Inflammatory macrophage treated with lipopolysaccharide for 1 hour (primary cell): ENCODE data around the gene CDSN.

ENCODE experiments used
- DNase-seq, 2 donors: peaks; one replicate each; pipeline ENCODE4 v3.0.0-alpha.2; 2020 to 2022

Gene CDSN

DNA sequence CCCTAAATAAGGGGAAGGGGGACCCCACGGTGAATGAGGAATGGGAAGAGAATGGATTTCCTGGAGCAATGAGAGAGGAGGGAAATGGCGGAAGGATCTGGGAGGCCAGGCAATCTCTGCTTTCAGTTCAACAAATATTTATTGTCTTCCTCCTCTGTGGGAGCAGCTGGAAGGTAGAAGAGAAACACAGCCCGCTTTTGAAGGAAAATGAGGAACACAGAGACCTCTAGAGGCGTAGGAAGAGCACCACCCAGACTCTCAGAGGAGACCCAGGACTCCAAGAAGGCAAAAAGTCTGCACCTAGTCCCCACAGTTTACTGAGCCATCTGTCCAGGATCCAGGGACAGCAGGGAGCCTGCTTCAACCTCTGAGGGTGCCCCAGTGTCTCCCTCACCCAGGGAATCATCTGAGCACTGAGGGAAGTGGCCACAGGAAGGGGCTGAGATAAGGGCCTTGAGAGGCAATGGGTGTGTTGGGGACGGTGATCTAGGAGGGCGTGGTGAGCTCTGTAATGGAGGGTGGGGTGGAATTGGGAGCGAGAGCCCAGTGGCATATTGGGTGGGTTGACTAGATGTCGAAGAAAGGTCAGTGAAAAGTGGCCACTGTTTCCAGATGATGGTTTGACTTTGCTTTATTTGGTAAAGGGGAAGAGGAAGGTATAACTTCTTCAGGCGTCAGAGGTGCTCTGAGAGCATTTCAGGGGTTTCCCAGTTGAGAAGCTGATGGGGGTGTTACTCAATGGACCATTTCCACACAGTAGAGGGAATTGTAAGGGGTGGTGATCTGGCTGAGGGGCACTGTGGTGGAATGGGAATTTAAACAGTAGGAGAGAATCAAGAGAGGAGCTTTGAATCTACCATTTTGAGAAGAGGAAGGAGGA lies 5.0 kb downstream of the CDSN start:
- DNase-seq = peak in 1 of 2 donors; percentile 31

DNA sequence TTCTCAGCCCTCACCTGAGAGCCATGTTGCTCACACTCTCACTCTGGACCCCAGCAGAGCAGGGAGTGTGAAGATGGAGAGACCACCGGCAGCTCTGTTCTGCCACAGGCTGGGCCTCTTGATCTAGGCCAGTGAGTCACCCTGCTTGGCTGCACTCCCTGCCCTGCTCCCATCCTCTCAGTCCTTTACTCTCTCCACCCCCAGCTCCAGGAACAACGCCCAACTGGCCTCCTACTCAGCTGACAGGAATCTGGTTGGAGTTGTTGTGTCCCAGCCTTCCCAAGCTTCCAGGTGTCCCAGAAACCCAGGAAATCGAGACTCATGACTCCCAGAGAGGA lies 5.7 kb downstream of the CDSN start, which contains the start of gene PSORS1C1:
PSORS1C1 (plus strand) TSS at position 260 of the 338 bp plus-strand sequence. CDS start 14,833 bp downstream, outside the sequence.
- DNase-seq = no peak

DNA sequence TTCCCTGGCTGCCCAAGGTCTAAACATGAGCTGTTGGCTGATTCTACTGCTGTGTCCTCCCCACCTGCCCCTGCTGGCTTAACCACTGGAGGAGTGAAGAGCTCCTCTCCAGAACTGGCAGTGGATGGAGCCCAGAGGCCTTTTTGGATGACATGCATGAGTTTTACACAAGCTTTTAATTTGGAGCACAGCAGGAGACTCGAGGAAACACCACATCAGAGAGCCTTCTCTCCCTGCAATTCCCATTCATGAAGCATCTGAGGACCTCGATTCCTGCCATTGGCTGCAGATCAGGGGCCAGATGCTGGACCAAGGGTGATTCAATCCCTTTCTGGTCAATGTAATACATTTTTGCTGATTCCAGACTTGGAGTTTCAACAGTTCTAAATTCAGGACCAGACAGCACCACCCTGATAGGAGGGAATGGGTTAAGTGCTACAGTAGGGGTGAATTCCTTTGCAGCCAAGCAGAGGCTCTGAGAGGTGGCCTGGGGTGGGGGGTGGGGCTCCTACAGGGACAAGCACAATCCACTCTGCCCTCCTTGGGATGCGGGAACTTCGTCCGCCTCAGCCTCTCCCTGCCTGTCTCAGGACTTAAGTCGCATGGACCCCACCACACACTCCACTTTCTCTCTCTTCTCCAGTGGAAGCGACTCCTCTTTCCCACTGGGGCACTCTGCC lies 6.2 kb downstream of the CDSN start:
- no peak for DNase-seq

DNA sequence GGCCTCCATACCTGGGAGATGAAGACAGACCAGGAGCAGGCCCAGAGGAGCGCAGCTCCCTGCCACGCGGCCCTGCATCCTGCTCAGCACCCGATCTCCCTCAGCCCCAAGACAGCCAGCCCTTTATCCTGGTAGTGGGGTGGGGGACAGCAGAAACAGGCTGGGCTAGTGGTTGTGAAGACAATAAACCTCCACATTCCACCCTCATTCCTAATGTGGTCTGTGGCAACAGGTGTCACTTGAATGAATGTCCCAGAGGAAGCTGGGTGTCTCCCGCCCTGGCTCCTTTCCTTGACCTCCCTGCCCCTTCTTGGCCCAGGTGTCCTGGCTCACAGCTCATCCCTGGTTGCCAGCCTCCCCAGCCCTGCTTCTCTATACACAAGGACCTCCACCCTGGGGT lies 7.8 kb downstream of the CDSN start, which contains the start of gene C6orf15:
C6orf15 (minus strand) TSS at position 98 of the 400 bp plus-strand sequence; CDS start at position 78, 20 bp downstream.
- no peak for DNase-seq

DNA sequence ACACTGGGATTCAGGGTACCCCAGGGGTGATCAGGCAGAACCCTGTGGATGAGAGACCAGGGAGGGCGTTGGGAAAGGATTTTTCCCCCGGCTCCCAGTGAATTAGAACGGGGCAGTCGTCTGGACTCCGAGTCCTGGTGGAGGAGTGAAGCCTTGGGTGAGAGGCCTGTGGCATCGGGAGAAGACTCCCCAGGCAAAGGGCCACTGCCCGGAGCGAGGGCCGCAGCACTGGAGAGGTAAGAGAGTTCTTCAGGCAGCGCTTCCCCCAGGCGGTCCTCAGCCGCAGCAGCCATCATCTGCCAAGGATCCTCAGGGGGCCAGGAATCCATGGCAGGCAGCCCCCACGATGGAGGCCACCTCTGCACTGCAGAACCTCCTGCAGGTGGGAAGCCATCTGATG lies 8.5 kb downstream of the CDSN start:
- no peak for DNase-seq

DNA sequence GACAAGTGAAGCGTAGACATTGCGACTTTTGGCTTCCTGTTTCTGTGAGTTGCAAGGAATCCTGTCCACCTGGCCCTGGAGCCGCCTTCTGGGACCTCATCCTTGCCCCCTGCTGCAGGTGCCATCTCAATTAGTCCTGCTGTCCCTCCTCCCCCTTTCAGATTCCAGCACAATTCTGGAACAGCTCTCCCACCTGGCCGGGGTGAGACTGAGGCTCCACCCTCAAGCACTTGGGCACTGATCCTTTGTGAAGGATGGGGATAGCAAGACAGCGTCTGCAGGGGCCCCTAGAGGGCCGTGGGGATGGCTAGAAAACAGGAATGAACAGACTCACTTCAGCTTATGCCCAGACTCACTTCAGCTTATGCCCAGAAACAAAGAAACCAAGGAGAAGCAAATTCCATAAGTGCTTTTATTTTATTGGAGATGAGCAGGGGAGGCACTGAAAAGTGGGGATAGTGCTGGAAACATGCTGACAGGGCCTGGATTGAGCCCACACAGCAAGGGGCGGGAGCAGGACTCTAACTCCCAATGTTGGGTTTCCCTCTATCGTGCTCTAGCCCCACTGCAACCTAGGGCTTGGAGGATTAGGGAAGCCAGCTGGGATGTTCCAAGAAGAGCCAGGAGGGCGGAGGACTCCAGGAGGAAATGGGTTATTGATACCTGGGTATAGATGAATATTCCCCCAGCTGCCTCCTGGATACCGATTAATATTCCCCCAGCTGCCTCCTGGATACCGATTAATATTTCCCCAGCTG lies 9.2 kb downstream of the CDSN start:
- no peak for DNase-seq

DNA sequence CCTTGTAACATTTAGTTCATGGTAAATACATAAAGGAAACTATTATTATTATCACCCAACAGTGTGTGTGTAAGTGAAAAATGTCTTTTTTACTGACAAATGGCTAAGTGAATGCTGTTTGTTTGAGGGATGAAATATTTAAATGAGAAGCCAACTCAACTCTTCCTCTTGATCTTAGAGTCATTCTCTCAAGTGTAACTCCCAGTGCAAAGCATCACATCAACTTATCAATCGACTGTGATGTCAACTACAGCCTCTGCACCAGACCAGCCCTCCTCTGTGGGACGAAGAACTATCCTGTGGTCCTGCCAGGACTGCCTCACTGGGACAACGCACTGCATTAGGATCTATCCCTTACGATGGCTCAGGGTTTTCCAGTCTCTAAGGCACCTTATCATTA lies 13.2 kb downstream of the CDSN start:
- no peak for DNase-seq

DNA sequence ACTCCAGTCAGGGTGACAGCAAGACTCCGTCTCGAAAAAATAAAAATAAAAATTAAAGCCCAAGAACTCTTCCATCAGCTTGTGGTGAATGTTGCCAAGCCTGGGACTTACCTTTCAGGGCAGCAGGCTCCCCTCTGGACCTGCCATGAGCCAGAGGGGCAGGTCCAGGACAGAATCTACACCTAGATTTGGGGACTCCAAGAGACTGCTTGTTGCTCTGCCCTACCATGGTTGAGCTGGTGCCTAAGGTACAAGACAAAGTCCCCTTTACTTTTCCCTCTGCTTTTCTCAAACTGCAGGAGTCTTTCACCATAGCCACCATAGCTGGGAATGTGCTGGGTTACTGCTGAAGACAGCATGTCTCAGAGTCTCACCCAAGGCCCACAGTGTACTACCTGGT lies 17.1 kb downstream of the CDSN start:
- no peak for DNase-seq

DNA sequence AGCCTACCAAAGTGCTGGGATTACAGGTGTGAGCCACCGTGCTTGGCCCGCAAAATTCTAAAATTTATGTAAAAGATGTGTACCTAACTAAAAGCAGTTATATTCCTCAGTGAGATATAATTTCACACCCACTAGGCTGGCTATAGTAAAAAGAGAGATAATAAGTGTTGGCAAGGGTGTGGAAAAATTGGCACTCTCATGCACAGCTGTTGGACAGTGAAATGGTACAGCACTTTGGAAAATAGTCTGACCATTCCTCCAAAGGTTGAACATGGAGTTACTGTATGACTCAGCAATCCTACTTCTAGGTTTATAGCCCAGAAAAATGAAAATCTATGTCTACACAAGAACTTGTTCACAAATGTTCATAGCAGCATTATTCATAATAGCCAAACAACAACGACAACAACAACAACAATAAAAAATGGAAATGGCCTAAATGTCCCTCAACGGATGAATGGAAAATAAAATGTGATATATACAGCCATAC lies 21.8 kb downstream of the CDSN start:
- DNase-seq = no peak

DNA sequence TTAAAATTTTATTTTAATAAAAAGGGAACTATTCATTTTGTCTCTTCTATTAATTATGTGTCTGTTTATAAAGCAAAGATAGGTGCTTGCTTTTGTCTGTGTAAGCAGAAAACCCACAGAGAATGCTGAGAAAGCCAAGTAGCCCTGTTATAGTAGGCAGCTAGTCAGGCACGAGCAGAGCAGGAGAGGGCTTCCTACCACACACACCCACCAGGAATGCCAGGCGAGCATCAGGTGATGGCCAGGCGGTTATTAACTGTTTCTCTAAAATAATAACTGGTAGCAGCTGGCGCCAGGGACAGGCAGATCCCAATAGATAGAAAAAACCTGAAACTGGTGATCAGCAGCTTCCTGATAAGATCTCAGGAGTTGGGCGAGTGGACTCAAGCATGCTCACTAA lies 23.6 kb downstream of the CDSN start:
- no peak for DNase-seq

DNA sequence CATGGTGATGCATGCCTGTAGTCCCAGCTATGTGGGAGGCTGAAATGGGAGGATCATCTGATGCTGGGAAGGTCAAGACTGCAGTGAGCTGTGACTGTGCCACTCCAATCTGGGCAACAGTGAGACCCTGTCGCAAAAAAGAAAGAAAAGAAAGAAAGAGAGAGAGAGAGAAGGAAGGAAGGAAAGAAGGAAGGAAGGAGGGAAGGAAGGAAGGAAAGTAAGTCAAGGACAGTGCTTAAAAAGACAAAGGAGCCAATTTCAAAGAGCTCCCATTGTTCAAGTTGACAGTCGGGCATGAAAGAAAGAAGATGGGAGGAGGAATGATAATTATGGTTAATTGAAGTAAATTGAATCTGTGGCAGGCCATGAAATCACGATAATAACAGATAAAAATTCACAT lies 24.0 kb downstream of the CDSN start:
- DNase-seq = no peak

DNA sequence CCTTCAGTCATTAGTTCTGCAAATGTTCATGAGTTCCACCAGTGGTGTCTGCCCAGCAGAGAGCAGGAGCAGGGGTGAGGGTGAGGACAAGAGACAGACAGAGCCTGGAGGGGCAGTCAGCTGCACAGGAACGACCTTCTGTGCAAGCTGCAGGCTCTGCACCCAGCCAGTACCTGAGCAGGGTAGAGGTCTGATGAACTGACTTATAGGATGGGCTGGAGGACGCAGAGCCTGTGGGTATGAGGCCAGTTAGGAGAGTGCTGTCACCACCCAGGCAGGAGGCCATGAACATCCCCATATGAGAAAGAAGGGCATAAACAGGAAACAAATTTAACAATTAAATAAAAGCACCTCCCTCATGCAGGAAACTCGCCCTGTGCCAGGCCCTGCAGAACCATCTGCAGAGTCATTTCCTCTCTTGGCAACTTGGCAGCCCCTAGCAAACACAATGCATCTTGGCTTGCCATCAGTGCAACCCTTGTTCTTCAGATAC lies 25.8 kb downstream of the CDSN start:
- no peak for DNase-seq

DNA sequence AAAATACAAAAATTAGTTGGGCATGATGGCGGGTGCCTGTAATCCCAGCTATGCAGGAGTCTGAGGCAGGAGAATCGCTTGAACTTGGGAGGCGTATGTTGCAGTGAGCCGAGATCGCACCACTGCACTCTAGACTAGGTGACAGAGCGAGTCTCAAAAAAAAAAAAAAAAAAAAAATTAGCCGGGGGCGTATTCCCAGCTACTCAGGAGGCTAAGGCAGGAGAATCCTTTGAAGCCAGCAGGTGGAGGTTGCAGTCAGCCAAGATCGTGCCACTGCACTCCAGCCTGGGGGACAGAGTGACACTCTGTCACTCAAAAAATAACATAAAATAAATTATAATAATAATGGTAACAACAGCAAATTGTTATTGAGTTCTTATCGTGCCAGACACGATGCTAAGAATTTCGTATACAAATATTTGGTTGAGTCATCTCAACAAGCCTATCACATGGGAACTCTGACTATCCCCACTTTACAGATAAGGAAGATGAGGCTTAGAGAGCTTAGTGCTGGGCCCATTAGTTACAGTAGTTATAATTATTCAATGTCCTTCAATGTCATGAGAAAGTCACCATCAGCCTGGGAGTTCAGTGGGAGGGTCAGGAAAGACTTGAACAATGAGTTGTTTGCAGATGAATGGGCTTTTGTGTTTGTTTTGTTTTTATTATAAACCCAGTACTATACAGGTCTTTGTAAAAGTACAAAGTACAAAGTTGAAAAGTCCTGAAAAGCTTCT lies 27.3 kb downstream of the CDSN start:
- DNase-seq = no peak

DNA sequence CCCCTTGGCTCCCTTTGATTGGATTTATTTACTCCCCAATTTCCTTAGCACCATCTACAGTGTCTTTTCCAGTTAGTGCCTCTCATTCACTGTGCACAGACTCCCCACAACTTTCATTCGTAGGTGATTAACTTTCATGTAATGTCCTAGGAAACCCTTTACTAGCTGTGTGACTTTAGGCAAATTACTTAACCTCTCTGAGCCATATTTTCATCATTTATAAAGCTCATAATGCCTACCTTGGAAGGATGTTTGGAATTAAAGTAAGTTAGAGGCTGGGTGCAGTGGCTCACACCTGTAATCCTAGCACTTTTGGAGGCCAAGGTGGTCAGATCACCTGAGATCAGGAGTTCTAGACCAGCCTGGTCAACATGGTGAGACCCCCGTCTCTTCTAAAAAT lies 28.0 kb downstream of the CDSN start:
- no peak for DNase-seq

DNA sequence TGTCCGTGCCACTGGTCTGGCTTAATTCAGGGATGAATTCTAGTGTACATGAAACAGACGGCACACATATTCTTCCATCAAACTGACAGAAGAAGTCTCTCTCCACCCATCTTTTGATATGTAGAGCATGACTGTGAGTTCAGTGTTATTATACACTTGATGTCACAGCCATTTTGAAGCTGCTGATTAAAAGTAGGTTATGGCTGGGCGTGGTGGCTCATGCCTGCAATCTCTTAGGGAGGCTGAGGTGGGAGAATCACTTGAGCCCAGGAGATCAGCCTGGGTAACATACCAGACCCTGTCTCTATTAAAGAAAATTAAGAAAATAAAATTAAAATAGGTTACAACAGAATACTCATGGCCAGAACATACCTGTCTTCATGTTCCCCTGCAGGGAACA lies 28.6 kb downstream of the CDSN start:
- DNase-seq = no peak

DNA sequence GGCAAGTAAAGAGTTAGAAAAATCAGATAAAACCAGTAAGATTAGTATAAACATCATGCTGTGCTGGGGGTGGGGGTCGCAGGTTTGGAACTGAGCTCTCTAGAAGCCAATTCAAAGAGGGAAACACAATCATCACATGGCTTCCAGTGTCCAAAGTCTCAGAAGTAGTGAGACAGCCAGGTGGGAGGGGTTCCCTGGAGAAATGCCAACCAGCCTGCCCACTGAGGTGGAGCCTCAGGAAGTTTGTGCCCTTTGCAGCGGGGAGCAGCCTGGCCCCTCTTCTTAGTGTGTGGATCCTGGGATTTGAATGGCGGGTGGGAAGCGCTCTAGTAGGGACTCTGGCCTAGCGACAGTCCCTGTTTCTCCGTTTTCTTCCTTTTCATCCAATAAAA lies 29.3 kb downstream of the CDSN start:
- no peak for DNase-seq

DNA sequence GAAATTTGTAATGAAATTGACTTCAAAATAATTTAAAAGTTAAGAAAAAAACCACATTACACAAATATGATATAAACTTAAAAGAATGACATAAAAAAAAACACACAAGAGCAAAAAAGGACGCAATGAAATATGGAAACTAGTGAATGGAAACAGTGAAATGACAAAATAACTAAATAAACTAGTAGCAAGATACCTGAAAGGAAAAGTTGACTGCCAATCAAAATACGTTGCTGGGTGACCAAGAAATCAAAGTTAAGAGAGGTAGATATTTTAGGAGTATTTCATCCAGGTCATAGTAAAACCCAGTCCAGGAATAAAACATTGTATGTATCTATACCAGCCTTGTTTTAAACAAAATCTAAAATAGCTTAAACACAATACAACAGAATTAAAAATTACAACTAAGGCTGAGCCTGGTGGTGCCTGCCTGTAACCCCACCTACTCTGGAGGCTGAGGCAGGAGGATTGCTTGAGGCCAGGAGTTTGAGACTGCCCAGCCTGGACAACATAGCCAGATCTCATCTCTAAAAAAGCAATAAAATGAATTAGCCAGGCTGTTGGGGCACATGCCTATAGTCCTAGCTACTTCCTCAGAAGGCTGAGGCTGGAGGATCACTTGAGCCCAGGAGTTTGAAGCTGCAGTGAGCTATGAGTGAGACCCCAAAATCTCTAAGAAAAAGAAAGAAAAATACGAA lies 29.8 kb downstream of the CDSN start:
- no peak for DNase-seq

DNA sequence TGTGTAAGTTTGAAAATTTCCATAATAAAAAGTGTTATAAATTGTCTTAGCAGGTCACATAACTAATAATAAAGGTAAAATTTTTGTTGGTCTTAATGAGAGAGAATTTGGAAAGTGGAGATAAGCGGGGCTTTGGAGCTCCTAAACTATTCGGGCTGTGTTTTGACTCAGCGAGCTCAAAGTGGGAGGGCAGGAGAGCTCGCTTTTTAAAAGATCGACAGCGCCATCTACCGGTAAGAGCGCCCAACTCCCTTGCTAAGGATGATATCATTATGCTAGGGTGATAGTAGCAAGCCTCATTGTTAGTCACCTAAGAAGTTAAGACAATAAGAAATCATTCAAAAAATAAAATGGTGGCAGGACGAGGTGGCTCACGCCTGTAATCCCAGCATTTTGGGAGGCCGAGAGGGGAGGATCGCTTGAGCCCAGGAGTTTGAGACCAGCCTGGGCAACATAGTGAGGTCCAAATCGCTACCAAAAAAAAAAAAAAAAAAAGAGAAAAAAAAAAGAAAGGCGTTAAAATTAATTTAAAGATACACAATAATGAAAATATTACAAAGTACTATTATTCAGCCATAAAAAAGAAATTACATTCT lies 32.7 kb downstream of the CDSN start:
- peak; percentile 78 to 98 for DNase-seq

DNA sequence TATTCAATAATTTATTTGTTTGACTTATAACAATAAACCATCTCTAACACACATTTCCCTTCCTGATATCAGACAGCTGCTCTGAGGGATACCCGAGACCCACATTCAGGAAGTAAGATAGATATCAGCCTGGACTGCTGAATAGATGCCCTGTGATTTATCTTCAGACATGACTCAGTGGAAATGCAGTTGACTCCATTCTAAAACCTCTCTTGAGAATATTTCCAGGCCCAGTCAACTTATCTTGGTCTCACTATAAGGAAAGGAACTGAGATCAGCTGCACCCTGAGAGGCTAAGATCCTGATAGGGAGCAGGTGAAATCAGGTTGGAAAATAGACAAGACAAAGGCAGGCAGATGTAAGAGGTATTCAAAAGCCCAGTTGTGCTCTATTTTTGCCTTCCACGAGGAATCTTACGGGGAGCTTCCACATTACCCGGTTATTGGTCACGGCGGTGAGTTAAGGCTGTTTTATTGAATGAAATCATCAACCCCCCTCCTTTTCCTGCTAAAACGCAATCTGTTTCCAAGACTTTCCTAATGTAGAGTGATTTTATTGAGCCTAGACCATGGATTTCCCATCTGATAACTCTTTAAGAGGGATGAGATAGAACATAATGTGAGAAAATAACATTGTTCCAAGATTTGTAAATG lies 33.3 kb downstream of the CDSN start:
- no peak for DNase-seq

DNA sequence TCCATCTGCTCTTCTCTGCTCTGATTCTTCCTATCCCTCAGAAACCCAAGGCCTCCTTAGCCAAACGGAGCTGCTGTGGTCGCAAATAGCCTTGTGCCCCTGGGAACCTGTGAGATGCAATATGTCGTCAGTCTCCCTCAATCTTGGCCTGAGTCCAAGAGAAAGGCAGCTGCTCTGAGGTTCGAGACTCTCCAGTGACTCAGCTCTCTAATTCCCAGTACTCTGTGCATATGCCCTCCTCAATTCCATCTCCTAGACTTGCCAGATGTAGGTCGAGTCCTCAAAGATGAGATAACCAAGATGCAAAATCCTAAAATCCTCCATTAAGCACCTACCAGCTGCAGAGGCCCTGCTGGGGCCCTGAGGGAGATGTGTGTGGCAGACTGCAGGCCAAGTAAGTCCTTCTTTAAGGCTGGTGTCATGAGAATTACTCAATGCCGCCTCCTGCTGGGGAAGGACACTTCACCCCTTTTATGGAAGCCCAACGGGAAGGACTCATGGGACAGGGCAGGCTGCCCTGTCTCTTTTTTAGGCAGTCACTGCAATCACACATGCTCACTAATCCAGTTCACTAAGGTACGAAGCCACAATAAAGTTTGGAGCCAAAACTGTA lies 36.4 kb downstream of the CDSN start:
- peak; percentile 22 to 40 for DNase-seq
